HepG2 (cell line): Measurements from ENCODE around the gene PDLIM7. TPM values are rescaled to one million over a fixed set of nuclear protein-coding genes. Genes with fewer than 3 reads are reported as not detected.

Source experiments
- AKAP8 ChIP-seq: sonication (generic); formaldehyde crosslinking; IDR thresholded peaks from 2 replicates; pipeline ENCODE4 v1.5.1; 2020; ENCODE audit warnings: mild to moderate bottlenecking, missing genetic modification reagents
- ARID4A ChIP-seq: sonication (generic); formaldehyde crosslinking; IDR thresholded peaks from 2 replicates; pipeline ENCODE4 v1.5.0; 2020; ENCODE audit warnings: mild to moderate bottlenecking, missing genetic modification reagents, borderline replicate concordance
- HNF4A ChIP-seq: sonication (generic); formaldehyde crosslinking; IDR thresholded peaks from 2 replicates; pipeline ENCODE4 v1.4.0; 2020; ENCODE audit warnings: missing genetic modification reagents
- HNRNPH1 ChIP-seq: fragments of 200-400 bp; formaldehyde crosslinking; optimal IDR thresholded peaks from 2 replicates; pipeline ENCODE3; 2017; ENCODE audit warnings: mild to moderate bottlenecking, low read depth, low read length
- HOXA3 ChIP-seq: sonication (generic); formaldehyde crosslinking; IDR thresholded peaks from 2 replicates; pipeline ENCODE4 v1.5.0; 2020; ENCODE audit warnings: missing genetic modification reagents
- HOXD1 ChIP-seq: sonication (generic); formaldehyde crosslinking; IDR thresholded peaks from 2 replicates; pipeline ENCODE4 v1.5.0; 2020; ENCODE audit warnings: missing genetic modification reagents
- IKZF1 ChIP-seq: fragments of 450-650 bp; IDR thresholded peaks from 2 replicates; pipeline ENCODE4 v1.7.1; 2016
- MLLT10 ChIP-seq: sonication (generic); formaldehyde crosslinking; IDR thresholded peaks from 2 replicates; pipeline ENCODE4 v1.4.0; 2020; ENCODE audit warnings: missing genetic modification reagents
- MTERF4 ChIP-seq: sonication (generic); formaldehyde crosslinking; IDR thresholded peaks from 2 replicates; pipeline ENCODE4 v1.8.0; 2023; ENCODE audit warnings: mild to moderate bottlenecking, missing genetic modification reagents
- NFE2L2 ChIP-seq: fragments of 150-350 bp; IDR thresholded peaks from 2 replicates; pipeline ENCODE4 v1.6.1; 2014; ENCODE audit warnings: low read length
- NFRKB ChIP-seq: fragments of 450-650 bp; IDR thresholded peaks from 2 replicates; pipeline ENCODE4 v1.6.1; 2017
- PBX3 ChIP-seq: sonication (generic); formaldehyde crosslinking; IDR thresholded peaks from 2 replicates; pipeline ENCODE4 v1.8.1; 2023; ENCODE audit warnings: missing genetic modification reagents, inconsistent platforms, borderline replicate concordance
- PITX1 ChIP-seq: sonication (generic); formaldehyde crosslinking; IDR thresholded peaks from 2 replicates; pipeline ENCODE4 v1.5.1; 2020; ENCODE audit warnings: mild to moderate bottlenecking, missing genetic modification reagents
- SRF ChIP-seq: IDR thresholded peaks from 2 replicates; pipeline ENCODE4 v1.6.1; 2011; ENCODE audit warnings: mild to moderate bottlenecking, low read depth, low read length, moderate library complexity
- TCF12 ChIP-seq, 2 experiments: fragments of 450-650 bp in 1 of 2; sonication (generic) in 1 of 2; formaldehyde crosslinking in 1 of 2; IDR thresholded peaks; 2 replicates each; pipeline versions ENCODE4 v1.6.1 to v1.8.0; 2017 to 2022; ENCODE audit warnings: antibody characterized with exemption in 1 of 2, mild to moderate bottlenecking in 1 of 2, missing genetic modification reagents in 1 of 2, moderate library complexity in 1 of 2
- TCF7L2 ChIP-seq: IDR thresholded peaks from 2 replicates; pipeline ENCODE4 v1.6.1; 2011; ENCODE audit warnings: mild to moderate bottlenecking, low read depth, low read length, moderate library complexity
- TEAD3 ChIP-seq: optimal IDR thresholded peaks from 2 replicates; pipeline ENCODE3; 2016; ENCODE audit warnings: borderline replicate concordance
- WIZ ChIP-seq: sonication (generic); formaldehyde crosslinking; IDR thresholded peaks from 2 replicates; pipeline ENCODE4 v1.5.1; 2020; ENCODE audit warnings: mild to moderate bottlenecking, missing genetic modification reagents
- ZBTB49 ChIP-seq: sonication (generic); formaldehyde crosslinking; IDR thresholded peaks from 2 replicates; pipeline ENCODE4 v1.4.0; 2020; ENCODE audit warnings: missing genetic modification reagents, borderline replicate concordance
- ZBTB8A ChIP-seq: sonication (generic); formaldehyde crosslinking; IDR thresholded peaks from 2 replicates; pipeline ENCODE4 v1.4.0; 2020; ENCODE audit warnings: mild to moderate bottlenecking, low read depth, missing genetic modification reagents, borderline replicate concordance
- ZMYM2 ChIP-seq: sonication (generic); formaldehyde crosslinking; IDR thresholded peaks from 2 replicates; pipeline ENCODE4 v1.8.0; 2022; ENCODE audit warnings: mild to moderate bottlenecking, missing genetic modification reagents
- ZNF552 ChIP-seq: sonication (generic); formaldehyde crosslinking; IDR thresholded peaks from 2 replicates; pipeline ENCODE4 v1.9.0; 2022; ENCODE audit warnings: missing genetic modification reagents, mild to moderate bottlenecking, borderline replicate concordance
- polyA plus RNA-seq, 8 experiments: library from polyadenylated mRNA; depleted of rRNA in 3 of 8; stranded (reverse) in 7 of 8; unstranded in 1 of 8; fragments of >200 nt; fragmentation: Illumina TruSeq in 4 of 8; extraction: Trizol in 4 of 8; gene quantifications; 2 replicates each; pipeline versions ENCODE4 v1.2.1 to v1.2.3, GENCODE V29; 2011 to 2016; ENCODE audit warnings: low read depth in 4 of 8, missing spikeins in 1 of 8, mixed read lengths in 1 of 8; ENCODE audit not compliant: insufficient read depth in 1 of 8
- total RNA-seq, 5 experiments: library from RNA; depleted of rRNA; stranded (reverse); fragments of >200 nt; fragmentation: Illumina TruSeq; extraction: Trizol; gene quantifications; 2 replicates each; pipeline ENCODE4 v1.2.3, GENCODE V29; 2016; ENCODE audit warnings: low read depth in 1 of 5

The PDLIM7 gene
- total and polyA plus RNA-seq, 2 of the 13 experiments (the other 11 are each of a cell fraction or from before 2014, with no cell fraction given), result 21.1 to 31.3 TPM

DNA sequence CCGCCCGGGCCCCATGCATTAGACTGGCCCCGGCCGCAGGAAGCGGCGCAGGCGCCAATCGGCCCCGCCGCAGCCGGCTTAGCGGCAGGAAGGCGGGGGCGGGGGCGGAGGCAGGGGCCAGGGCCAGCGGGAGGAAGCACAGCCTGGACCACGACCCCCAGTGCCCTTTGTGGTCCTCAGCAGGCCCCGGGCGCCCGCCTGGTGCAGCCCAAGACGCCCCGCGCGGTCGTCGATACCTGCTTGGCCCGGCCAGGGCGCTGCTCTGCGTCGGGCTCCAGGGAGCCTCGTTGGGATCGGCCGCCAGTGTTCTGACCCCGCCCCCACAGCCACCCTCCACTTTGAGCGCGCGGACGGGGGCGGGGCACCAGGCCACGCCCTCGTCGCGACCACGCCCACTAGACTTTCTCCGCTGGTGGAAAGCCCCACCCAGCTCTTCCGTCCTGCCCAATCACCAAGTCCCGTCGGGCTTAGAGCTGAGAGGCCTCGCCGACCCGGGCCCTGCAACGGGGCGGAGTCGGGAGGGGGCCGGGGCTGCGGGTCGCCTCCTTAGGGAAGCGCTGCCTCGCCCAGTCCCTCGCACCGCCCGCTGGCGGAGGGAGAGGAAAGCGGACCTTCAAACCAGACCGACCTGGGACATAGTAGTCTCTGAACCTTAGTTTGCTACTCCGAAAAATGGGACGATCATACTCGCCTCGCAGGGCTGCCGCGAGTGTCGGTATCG is at the start of gene PDLIM7 (continued):
- TF ChIP-seq HOXD1 (CRISPR knock-in tag) (no peak), ZBTB49 (no peak), TCF12 (IDR thresholded peaks at IDR 0.05) (no peak), TCF12 (CRISPR knock-in tag; IDR thresholded peaks at IDR 0.05) (0 out of 2 replicates have a peak, but pooled peaks have one; percentile 80), TCF7L2 (no peak), NFRKB (no peak), ZBTB8A (CRISPR knock-in tag) (no peak), NFE2L2 (no peak), ZMYM2 (CRISPR knock-in tag) (peak; percentile 96), AKAP8 (0 out of 2 replicates have a peak, but pooled peaks have one; percentile 52), MLLT10 (no peak), HNF4A (no peak), HOXA3 (CRISPR knock-in tag) (peak; percentile 25; the same call in 1 of the 2 replicates), PBX3 (CRISPR knock-in tag) (0 out of 2 replicates have a peak, but pooled peaks have one; percentile 32), IKZF1 (no peak), ARID4A (CRISPR knock-in tag) (peak; percentile 60; the same call in 1 of the 2 replicates), WIZ (CRISPR knock-in tag) (no peak), MTERF4 (CRISPR knock-in tag) (peak; percentile 92; the same call in 1 of the 2 replicates), ZNF552 (no peak), PITX1 (CRISPR knock-in tag) (no peak), TEAD3 (CRISPR knock-in tag) (peak; percentile 29), SRF (no peak), HNRNPH1 (no peak)
